WTC11 (cell line): ENCODE measurements around the gene U2AF2. TPM values are rescaled to one million over a fixed set of nuclear protein-coding genes. Genes with fewer than 3 reads are reported as not detected.

Experiments
- ATAC-seq: fragments of 200-7000 bp; cut with Tn5 transposase; 2 replicates; pipeline ENCODE4 v1.10.0; 2021; ENCODE audit warnings: mild to moderate bottlenecking, moderate library complexity
- CTCF ChIA-PET: fragments of 300-600 bp; sonication (Branson Sonifier 250); formaldehyde crosslinking; loops from one replicate; lab custom pipeline; 2021; ENCODE audit warnings: antibody characterized with exemption; lab: Charles Lee
- POLR2A ChIA-PET: fragments of 350-600 bp; sonication (Branson Sonifier 250); formaldehyde crosslinking; loops from one replicate; lab custom pipeline; 2021; ENCODE audit warnings: antibody characterized with exemption; lab: Charles Lee
- DNase-seq: peaks from one replicate; pipeline ENCODE4 v3.0.0; 2021; ENCODE audit warnings: low spot score
- H3K27ac Mint-ChIP-seq: 2 replicates; pipeline ENCODE4 v1.8.0; 2021; ENCODE audit warnings: mixed read lengths
- H3K27me3 Mint-ChIP-seq: 2 replicates; pipeline ENCODE4 v1.8.0; 2021; ENCODE audit warnings: low read depth, mild to moderate bottlenecking, moderate library complexity, mixed read lengths
- H3K36me3 Mint-ChIP-seq: 2 replicates; pipeline ENCODE4 v1.8.0; 2021; ENCODE audit warnings: mixed read lengths
- H3K4me1 Mint-ChIP-seq: 2 replicates; pipeline ENCODE4 v1.8.0; 2022; ENCODE audit warnings: mixed read lengths
- H3K4me3 Mint-ChIP-seq: 2 replicates; pipeline ENCODE4 v1.8.0; 2021; ENCODE audit warnings: mild to moderate bottlenecking, moderate library complexity, mixed read lengths
- H3K9me3 Mint-ChIP-seq: 2 replicates; pipeline ENCODE4 v1.8.0; 2021; ENCODE audit warnings: mixed read lengths
- CBFB ChIP-seq: sonication (generic); formaldehyde crosslinking; IDR thresholded peaks from 2 replicates; pipeline ENCODE4 v1.8.1; 2022; ENCODE audit warnings: mild to moderate bottlenecking, low read depth, missing genetic modification reagents
- E2F1 ChIP-seq: sonication (generic); formaldehyde crosslinking; IDR thresholded peaks from 2 replicates; pipeline ENCODE4 v1.8.0; 2022; ENCODE audit warnings: mild to moderate bottlenecking, missing genetic modification reagents
- E2F5 ChIP-seq: sonication (generic); formaldehyde crosslinking; IDR thresholded peaks from 2 replicates; pipeline ENCODE4 v1.8.1; 2022; ENCODE audit warnings: mild to moderate bottlenecking, moderate library complexity, missing genetic modification reagents
- EMX1 ChIP-seq: fragments of 250-450 bp; sonication (Bioruptor Pico); IDR thresholded peaks from 2 replicates; pipeline ENCODE4 v1.8.0; 2021; ENCODE audit warnings: mild to moderate bottlenecking
- ESRRA ChIP-seq: sonication (generic); formaldehyde crosslinking; IDR thresholded peaks from 2 replicates; pipeline ENCODE4 v1.8.1; 2022; ENCODE audit warnings: mild to moderate bottlenecking, missing genetic modification reagents, borderline replicate concordance
- GRHL2 ChIP-seq: fragments of 250-450 bp; sonication (Bioruptor Pico); IDR thresholded peaks from 2 replicates; pipeline ENCODE4 v1.8.0; 2022; ENCODE audit warnings: mild to moderate bottlenecking, moderate library complexity; ENCODE audit not compliant: insufficient replicate concordance, severe bottlenecking
- NFYB ChIP-seq: sonication (generic); formaldehyde crosslinking; conservative IDR thresholded peaks from 2 replicates; pipeline ENCODE4 v1.8.0; 2022; ENCODE audit warnings: low read depth, missing genetic modification reagents
- ZNF232 ChIP-seq: sonication (generic); formaldehyde crosslinking; IDR thresholded peaks from 2 replicates; pipeline ENCODE4 v1.8.0; 2022; ENCODE audit warnings: mild to moderate bottlenecking, missing genetic modification reagents
- ZNF425 ChIP-seq: fragments of 250-450 bp; sonication (Bioruptor Pico); conservative IDR thresholded peaks from 2 replicates; pipeline ENCODE4 v1.9.0; 2021; ENCODE audit warnings: mild to moderate bottlenecking
- ZNF512 ChIP-seq: sonication (generic); formaldehyde crosslinking; IDR thresholded peaks from 2 replicates; pipeline ENCODE4 v1.8.1; 2022; ENCODE audit warnings: missing genetic modification reagents, borderline replicate concordance
- ZNF532 ChIP-seq: fragments of 250-450 bp; sonication (Bioruptor Pico); IDR thresholded peaks from 2 replicates; pipeline ENCODE4 v1.9.0; 2021; ENCODE audit warnings: mild to moderate bottlenecking, borderline replicate concordance
- total RNA-seq: library from RNA; stranded (reverse); gene quantifications from 3 replicates; pipeline ENCODE4 v1.2.3, GENCODE V29; 2021

U2AF2 gene
- total RNA-seq, 1 experiment from 2014 or later: 302 TPM

- POLR2A ChIA-PET: no interaction called here
- ATAC-seq: no peak
Measured at GRCh38 chr19:55644842-55645511, 9.9 kb upstream of the U2AF2 start.

GRCh38 chr19:55645512-55645881, 9.3 kb upstream of the U2AF2 start:
- H3K27me3 Mint-ChIP-seq: peaks cover under 1% of the 10 kb centered on the region; the same call in 1 of the 2 replicates
- ChIA-PET POLR2A (no interaction called here), CTCF (interaction anchor here (0.7 to 1.4 kb wide), 2 partner anchors 9 to 14 kb away, joined by 3 read pairs; partner anchors contain the start of gene U2AF2)
- peaks cover 20% of the 10 kb centered on the region for H3K4me1 Mint-ChIP-seq
- H3K9me3 Mint-ChIP-seq: no peaks in the 10 kb centered on the region
- no peak for TF ChIP-seq ZNF532 (CRISPR knock-in tag)
- no peak for TF ChIP-seq E2F1 (CRISPR knock-in tag)
- TF ChIP-seq ZNF512 (CRISPR knock-in tag): no peak
- TF ChIP-seq ZNF425 (CRISPR knock-in tag): no peak
- no peak for TF ChIP-seq E2F5 (CRISPR knock-in tag)
- no peak for TF ChIP-seq ZNF232 (CRISPR knock-in tag)
- no peak for TF ChIP-seq GRHL2 (CRISPR knock-in tag)
- TF ChIP-seq EMX1 (CRISPR knock-in tag): no peak
- no peak for TF ChIP-seq NFYB (CRISPR knock-in tag)
- peaks cover 14% of the 10 kb centered on the region for H3K36me3 Mint-ChIP-seq
- no peak overlapping the region for H3K27ac Mint-ChIP-seq
- DNase-seq: no peak
- H3K4me3 Mint-ChIP-seq: peak overlapping the region; percentile 49
- no peak for ATAC-seq

More at GRCh38 chr19:55644842-55645511, 9.9 kb upstream of the U2AF2 start:
- H3K4me1 Mint-ChIP-seq: peaks cover 24% of the 10 kb centered on the region
- no peak overlapping the region for H3K27ac Mint-ChIP-seq
- peaks cover 4% of the 10 kb centered on the region for H3K27me3 Mint-ChIP-seq
- H3K9me3 Mint-ChIP-seq: no peaks in the 10 kb centered on the region
- CTCF ChIA-PET: interaction anchor here (1.4 kb wide), 1 partner anchor 10 kb away, joined by 3 read pairs; the partner anchor contains the start of gene U2AF2
- H3K4me3 Mint-ChIP-seq: peak overlapping the region; percentile 89
- 0 out of 2 replicates have a peak, but pooled peaks have one; percentile 36 for TF ChIP-seq ESRRA (CRISPR knock-in tag)
- TF ChIP-seq CBFB (CRISPR knock-in tag): no peak
- peaks cover 13% of the 10 kb centered on the region for H3K36me3 Mint-ChIP-seq
- DNase-seq: no peak
